ENCODE data around the gene CPNE4. TPM values are rescaled to one million over a fixed set of nuclear protein-coding genes. Genes with fewer than 3 reads are reported as not detected.

The CPNE4 gene
- total RNA-seq, 1 experiment from 2014 or later, result 0.48 TPM

DNA sequence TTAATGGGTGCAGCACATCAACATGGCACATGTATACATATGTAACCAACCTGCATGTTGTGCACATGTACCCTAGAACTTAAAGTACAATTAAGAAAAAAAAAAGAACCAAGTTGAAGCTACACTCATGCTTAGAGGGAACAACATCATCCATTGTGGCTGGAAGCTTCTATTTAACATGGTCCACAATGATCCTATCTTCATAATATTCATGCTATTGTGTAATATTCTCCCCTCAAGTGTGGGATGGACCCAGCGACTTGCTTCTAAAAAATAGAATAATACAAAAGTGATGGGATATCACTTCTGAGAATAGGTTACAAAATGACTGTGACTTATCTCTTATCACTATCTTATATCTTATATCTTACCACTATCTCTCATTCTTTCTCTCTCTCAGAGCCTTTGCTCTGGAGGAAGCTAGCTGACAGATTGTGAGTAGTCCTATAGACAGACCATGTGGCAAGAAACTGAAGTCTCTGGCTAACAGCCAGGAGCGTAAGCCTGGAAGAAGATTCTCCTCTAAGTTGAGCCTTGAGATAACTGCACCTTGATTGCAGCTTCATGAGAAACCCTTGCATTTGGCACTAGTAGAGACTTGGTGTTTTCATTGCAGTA is 333.6 kb downstream of the CPNE4 start:
- DNase-seq (ENCODE audit: low read depth), result no peak

DNA sequence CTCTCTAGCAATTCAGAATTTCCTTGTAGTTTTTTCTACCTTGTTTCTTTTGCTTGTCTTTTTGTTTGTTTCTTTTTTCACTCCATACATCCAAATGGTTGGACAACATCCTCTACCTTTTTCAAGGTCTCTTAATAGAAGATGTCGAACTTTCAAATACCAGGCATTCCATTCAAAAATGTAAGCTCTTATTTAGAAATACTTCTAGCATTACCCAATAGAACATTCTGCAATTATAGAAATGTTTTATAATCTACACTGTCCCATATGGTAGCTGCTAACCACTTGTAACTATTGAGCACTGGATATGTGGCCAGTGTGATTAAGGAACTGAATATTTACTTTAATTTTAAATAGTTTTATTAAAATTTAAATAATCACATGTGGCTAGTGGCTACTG is 335.8 kb downstream of the CPNE4 start:
- DNase-seq (ENCODE audit: low read depth), result no peak

- no peak for DNase-seq (ENCODE audit: low read depth)
These were observed 340.4 kb downstream of the CPNE4 start for GRCh38 chr3:131694376-131694775.

DNA sequence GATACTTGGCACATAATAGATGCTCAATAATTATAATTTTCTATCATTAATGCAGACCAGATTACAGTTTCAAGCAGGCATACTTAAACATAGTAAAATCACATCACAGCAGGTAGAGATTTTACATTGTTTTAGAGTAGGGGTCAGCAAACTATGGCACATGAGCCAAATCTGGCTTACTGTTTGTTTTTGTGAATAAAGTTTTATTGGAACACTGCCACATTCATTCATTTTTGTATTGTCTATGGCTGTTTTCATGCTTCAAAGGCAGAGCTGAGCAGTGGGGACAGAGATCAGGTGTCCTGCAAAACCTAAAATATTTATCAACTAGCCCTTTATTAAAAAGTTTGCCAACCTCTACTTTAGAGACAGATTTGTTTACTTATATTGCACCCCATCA is 342.5 kb downstream of the CPNE4 start:
- no peak for DNase-seq (ENCODE audit: low read depth)

DNA sequence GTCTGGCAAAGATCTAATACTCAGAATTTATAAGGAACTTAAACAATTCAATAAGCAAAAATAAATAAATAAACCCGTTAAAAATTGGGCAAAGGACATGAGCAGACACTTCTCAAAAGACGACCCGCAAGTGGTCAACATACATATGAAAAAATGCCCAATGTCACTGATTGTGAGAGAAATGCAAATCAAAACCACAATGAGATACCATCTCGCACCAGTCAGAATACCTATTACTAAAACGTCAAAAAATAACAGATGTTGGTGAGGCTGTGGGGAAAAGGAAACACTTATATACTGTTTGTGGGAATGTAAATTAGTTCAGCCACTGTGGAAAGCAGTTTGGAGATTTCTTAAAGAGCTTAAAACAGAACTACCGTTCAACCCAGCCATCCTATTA is 344.0 kb downstream of the CPNE4 start:
- no peak for DNase-seq (ENCODE audit: low read depth)

DNA sequence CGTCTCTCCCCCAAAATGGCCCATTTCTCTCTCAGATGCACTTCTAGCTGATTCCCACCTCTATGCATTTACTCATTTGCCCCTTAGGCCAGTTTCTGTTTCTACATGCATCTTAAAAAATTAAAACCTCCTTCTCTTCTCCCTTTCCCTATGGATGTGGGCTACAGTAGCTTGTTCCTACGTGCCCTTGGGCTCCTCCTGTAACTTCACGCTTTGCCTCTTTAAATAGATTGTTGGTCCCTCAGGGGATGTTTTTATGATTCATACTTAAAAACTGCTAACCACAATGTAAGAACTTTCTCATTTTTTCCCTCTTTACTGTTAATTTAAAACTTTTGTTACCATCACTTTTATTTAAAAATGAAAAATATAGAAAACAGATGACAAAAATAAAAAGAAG is 346.4 kb downstream of the CPNE4 start:
- DNase-seq (ENCODE audit: low read depth), result peak; percentile 63

- DNase-seq (ENCODE audit: low read depth), result no peak
These were observed 365.2 kb downstream of the CPNE4 start for GRCh38 chr3:131669600-131669999.

GRCh38 chr3:131658771-131659170 is 376.0 kb downstream of the CPNE4 start:
- no peak for DNase-seq (ENCODE audit: low read depth)

GRCh38 chr3:131658115-131658514 is 376.7 kb downstream of the CPNE4 start:
- peak; percentile 7 for DNase-seq (ENCODE audit: low read depth)

- no peak for DNase-seq (ENCODE audit: low read depth)
These were observed 379.6 kb downstream of the CPNE4 start for GRCh38 chr3:131655070-131655690.

- no peak for DNase-seq (ENCODE audit: low read depth)
These were observed 389.2 kb downstream of the CPNE4 start for GRCh38 chr3:131645638-131646037.

DNA sequence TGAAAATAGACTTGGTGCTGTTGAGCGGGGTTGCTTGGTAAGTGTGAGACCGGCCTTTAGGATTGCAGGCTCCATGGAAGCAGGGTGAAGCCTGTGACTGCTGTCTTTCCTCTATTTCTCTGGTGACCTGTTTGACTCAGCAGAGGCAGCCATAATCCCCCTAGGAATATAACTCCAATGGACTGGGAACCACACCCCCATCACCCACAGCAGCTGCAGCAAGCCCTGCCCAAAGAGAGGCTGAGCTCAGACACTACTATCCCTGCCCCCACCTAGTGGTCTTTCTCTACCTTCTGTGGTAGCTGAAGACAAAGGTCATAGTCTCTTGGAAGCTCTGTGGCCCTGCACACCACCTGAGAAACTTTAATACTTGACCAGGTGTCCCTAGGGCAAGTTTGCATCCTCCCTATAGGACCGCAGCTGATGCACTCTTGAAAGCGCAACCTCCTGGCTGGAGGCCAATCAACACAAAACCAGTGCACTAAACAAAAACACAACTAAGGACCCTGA is 398.5 kb downstream of the CPNE4 start:
- DNase-seq (ENCODE audit: low read depth), result no peak

- no peak for DNase-seq (ENCODE audit: low read depth)
These were observed 404.0 kb downstream of the CPNE4 start for GRCh38 chr3:131630807-131631206.

- DNase-seq (ENCODE audit: low read depth), result no peak
These were observed 404.7 kb downstream of the CPNE4 start for GRCh38 chr3:131630097-131630496.

DNA sequence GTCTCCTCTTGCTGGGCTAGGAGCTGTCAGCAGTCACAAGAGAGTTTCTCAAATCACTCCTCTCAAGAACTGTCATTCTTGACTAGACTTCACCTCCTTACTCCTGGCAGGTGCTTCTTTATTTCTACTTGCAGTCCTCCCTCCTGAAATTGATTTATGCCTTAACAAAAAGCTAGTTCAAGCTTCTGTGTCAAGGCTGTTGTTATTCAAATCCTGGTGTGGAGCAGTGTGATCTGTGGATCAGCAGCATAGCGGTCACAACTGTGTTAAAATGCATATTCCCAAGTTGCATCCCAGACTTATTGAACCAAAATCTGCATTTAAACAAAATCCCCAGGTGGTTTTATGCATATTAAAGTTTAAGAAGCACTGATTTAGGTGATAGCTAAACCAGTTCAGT is 411.4 kb downstream of the CPNE4 start:
- no peak for DNase-seq (ENCODE audit: low read depth)

DNA sequence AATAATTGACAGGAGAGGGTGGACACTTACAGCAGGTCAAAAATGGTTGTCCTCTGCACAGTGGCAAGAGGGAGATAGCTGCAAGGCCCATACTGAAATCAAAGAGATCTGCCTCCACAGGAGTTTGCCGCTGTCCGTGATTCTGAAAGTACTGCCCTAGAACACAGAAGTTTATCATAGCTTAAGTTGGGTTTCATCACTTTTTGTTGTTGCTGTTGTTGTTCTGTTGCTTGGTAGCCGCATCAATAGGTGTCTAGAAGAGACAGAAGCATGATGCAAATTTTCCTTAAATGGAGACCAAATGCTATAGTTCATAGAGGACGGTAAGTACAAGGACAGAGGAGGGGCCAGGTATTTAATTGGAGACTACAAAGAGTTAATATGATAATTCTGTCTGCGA is 412.1 kb downstream of the CPNE4 start:
- no peak for DNase-seq (ENCODE audit: low read depth)

DNA sequence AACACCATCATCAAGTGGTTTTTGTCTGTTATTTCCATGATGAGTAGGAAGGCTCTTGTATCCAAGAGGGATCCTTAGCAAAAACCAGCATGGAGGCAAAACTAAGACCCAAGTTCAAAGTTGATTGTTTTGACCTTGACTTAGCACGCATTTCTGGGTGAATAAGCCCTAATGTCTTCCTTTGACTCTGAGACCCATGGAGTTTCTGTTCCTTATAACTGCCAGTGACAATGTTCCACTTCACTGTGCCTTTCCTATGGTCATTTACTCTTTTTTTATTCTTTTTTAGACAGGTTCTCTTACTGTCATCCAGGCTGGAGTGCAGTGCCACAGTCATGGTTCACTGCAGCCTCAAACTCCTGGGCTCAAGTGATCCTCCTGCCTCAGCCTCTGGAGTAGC is 413.8 kb downstream of the CPNE4 start:
- no peak for DNase-seq (ENCODE audit: low read depth)

GRCh38 chr3:131619821-131620220 is 415.0 kb downstream of the CPNE4 start:
- DNase-seq (ENCODE audit: low read depth), result no peak

DNA sequence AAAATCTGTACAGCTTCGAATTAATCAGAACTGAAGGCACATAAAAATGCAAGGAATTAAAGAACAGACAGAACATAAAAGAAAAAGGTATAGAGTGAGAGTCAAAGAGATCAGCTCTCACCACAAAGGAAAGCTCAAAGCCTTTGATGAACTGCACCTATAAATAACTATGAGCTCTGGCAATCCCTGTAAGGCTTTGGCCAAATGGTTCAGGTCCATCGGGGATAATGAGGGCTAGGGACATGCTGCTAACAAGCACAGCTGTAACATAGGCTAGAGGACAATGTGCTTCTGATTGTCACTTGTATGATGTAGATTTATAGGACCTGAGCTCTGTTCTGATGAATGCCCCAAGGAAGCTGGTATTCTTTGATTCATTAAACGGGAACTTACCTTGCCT is 418.1 kb downstream of the CPNE4 start:
- DNase-seq (ENCODE audit: low read depth), result no peak

- DNase-seq (ENCODE audit: low read depth), result no peak
These were observed 422.1 kb downstream of the CPNE4 start for GRCh38 chr3:131612745-131613144.

GRCh38 chr3:131610174-131610573 is 424.6 kb downstream of the CPNE4 start:
- no peak for DNase-seq (ENCODE audit: low read depth)

GRCh38 chr3:131608741-131609140 is 426.1 kb downstream of the CPNE4 start:
- DNase-seq (ENCODE audit: low read depth), result peak; percentile 7

DNA sequence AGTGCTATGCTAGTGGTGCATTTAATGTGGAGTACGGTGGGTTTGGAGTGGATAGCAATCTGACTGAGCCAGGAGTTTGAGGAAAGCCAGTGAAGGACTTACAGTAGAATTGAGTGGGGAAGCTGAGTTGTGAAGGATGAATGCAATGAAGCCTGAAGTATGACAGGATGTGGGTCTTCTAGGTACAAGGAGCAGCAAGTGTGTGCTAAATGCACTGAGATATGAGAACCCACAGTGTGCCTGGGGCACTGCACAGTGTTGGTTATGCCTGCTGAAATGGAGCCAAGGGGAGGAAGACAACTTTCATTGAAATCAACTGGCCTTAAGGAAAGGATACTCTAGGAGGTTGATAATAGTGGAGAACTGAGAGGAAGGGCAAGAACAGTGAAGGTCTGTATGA is 426.5 kb downstream of the CPNE4 start:
- DNase-seq (ENCODE audit: low read depth), result peak; percentile 8

DNA sequence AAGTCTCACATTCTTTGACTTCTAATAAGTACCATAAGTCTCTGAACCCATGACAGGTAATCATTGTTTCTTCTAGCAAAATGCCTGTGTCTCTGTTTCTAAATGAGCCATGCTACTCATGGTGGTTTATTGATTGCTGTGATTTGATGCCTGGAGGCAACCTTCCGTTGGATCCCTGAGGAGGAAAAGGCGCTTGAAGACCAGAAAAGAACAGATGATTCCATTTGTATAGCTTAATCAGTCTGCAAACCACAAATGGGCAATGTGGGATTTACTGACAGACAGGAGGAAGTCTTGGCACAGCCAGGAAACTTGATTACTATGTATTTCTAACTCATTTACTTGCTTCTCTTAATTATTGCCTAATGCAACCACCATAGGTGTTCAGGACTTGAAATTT is 428.9 kb downstream of the CPNE4 start:
- DNase-seq (ENCODE audit: low read depth), result no peak

All from RPMI7951 (cell line).